ENCODE data around the gene EIF3B.

EIF3B gene

GRCh38 chr7:2405601-2406345 lies 51.1 kb downstream of the EIF3B start:
- no peak for DNase-seq (ENCODE audit: low read depth)
- TF ChIP-seq, protein P1, sequence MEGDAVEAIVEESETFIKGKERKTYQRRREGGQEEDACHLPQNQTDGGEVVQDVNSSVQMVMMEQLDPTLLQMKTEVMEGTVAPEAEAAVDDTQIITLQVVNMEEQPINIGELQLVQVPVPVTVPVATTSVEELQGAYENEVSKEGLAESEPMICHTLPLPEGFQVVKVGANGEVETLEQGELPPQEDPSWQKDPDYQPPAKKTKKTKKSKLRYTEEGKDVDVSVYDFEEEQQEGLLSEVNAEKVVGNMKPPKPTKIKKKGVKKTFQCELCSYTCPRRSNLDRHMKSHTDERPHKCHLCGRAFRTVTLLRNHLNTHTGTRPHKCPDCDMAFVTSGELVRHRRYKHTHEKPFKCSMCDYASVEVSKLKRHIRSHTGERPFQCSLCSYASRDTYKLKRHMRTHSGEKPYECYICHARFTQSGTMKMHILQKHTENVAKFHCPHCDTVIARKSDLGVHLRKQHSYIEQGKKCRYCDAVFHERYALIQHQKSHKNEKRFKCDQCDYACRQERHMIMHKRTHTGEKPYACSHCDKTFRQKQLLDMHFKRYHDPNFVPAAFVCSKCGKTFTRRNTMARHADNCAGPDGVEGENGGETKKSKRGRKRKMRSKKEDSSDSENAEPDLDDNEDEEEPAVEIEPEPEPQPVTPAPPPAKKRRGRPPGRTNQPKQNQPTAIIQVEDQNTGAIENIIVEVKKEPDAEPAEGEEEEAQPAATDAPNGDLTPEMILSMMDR (conservative IDR thresholded peaks at IDR 0.05; ENCODE audit: control insufficient read depth, insufficient read depth, low read depth, low read length): no peak
- no peak overlapping the region for H3K4me3 ChIP-seq (ENCODE audit: control insufficient read depth, low read depth, low read length)

DNA sequence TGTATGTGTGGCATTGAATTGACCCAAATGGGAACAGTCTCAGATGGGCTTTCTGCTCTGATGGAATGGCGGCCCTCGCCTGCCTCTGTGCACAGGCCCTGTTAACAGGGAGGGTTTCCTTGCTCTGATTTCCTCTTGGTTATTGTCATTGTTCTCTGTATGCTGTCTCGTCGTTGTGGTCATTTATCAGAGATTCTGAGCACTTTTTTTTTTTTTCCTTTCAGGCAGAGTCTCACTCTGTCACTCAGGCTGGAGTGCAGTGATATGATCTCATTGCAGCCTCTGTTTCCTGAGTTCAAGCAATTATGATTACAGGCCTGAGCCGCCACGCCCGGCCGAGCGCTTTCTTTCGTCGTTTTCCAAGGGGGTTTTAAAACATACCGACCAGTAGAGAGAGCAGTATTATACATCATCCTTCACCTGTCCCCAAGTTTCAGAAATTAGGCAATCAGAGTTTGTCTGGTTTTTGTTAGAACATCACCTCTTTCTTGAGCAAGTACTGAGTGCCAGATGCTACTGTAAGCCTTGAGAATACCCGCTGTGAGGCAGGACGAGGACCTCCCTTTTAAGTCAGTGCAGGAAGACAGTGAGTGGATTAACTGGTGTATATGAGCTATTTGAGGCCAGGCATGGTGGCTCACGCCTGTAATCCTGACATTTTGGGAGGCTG lies 55.3 kb downstream of the EIF3B start:
- DNase-seq (ENCODE audit: low read depth): no peak
- H3K4me3 ChIP-seq (ENCODE audit: control insufficient read depth, low read depth, low read length): no peak overlapping the region
- TF ChIP-seq, protein P1 (conservative IDR thresholded peaks at IDR 0.05; ENCODE audit: control insufficient read depth, insufficient read depth, low read depth, low read length): no peak

DNA sequence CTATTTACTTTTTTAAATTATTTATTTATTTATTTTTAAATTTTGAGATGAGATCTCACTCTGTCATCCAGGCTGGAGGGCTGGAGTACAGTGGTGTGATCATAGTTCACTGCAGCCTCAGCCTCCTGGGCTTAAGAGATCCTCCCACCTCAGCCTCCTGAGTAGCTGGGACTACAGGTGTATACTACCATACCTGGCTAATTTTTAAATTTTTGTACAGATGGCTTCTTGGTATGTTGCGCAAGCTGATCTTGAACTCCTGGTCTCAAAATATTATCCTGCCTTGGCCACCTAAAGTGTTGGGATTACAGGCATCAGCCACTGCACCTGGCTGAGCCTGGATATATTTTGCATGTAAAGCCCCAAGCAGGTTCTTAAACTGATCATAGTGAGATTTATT lies 56.4 kb downstream of the EIF3B start:
- TF ChIP-seq, protein P1 (conservative IDR thresholded peaks at IDR 0.05; ENCODE audit: control insufficient read depth, insufficient read depth, low read depth, low read length): no peak
- H3K4me3 ChIP-seq (ENCODE audit: control insufficient read depth, low read depth, low read length): no peak overlapping the region
- DNase-seq (ENCODE audit: low read depth): no peak

GRCh38 chr7:2411815-2412586 lies 57.4 kb downstream of the EIF3B start:
- H3K4me3 ChIP-seq (ENCODE audit: control insufficient read depth, low read depth, low read length): no peak overlapping the region
- TF ChIP-seq, protein P1 (conservative IDR thresholded peaks at IDR 0.05; ENCODE audit: control insufficient read depth, insufficient read depth, low read depth, low read length): no peak
- no peak for DNase-seq (ENCODE audit: low read depth)

- TF ChIP-seq, protein P1 (conservative IDR thresholded peaks at IDR 0.05; ENCODE audit: control insufficient read depth, insufficient read depth, low read depth, low read length): no peak
- DNase-seq (ENCODE audit: low read depth): no peak
- H3K4me3 ChIP-seq (ENCODE audit: control insufficient read depth, low read depth, low read length): no peak overlapping the region
Measured at GRCh38 chr7:2412587-2413201, 58.1 kb downstream of the EIF3B start.

GRCh38 chr7:2416063-2416462 lies 61.4 kb downstream of the EIF3B start:
- H3K4me3 ChIP-seq (ENCODE audit: control insufficient read depth, low read depth, low read length): no peak overlapping the region
- DNase-seq (ENCODE audit: low read depth): no peak
- TF ChIP-seq, protein P1 (conservative IDR thresholded peaks at IDR 0.05; ENCODE audit: control insufficient read depth, insufficient read depth, low read depth, low read length): no peak
